ENCODE data around the gene C3.

Gene C3

GRCh38 chr19:6736169-6736916 is 15.9 kb upstream of the C3 start:
- no peak for TF ChIP-seq EZH2phosphoT487 (IDR thresholded peaks at IDR 0.05; ENCODE audit: low read depth)
- TF ChIP-seq, protein P1, sequence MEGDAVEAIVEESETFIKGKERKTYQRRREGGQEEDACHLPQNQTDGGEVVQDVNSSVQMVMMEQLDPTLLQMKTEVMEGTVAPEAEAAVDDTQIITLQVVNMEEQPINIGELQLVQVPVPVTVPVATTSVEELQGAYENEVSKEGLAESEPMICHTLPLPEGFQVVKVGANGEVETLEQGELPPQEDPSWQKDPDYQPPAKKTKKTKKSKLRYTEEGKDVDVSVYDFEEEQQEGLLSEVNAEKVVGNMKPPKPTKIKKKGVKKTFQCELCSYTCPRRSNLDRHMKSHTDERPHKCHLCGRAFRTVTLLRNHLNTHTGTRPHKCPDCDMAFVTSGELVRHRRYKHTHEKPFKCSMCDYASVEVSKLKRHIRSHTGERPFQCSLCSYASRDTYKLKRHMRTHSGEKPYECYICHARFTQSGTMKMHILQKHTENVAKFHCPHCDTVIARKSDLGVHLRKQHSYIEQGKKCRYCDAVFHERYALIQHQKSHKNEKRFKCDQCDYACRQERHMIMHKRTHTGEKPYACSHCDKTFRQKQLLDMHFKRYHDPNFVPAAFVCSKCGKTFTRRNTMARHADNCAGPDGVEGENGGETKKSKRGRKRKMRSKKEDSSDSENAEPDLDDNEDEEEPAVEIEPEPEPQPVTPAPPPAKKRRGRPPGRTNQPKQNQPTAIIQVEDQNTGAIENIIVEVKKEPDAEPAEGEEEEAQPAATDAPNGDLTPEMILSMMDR (IDR thresholded peaks at IDR 0.05; ENCODE audit: low read depth, low read length) = peak; percentile 80
- Histone ChIP-seq H3K9ac (ENCODE audit: low read length) (peak overlapping the region; percentile 92), H3K4me1 (ENCODE audit: low read length) (peaks cover 25% of the 10 kb centered on the region), H3K4me2 (ENCODE audit: low read length) (peak overlapping the region; percentile 79), H4K20me1 (ENCODE audit: insufficient read depth, low read length) (peaks cover 2% of the 10 kb centered on the region), H3K36me3 (replicated peaks; ENCODE audit: low read depth, low read length) (peaks cover 10% of the 10 kb centered on the region), H3K27ac (ENCODE audit: low read length) (peak overlapping the region; percentile 80), H3K4me3 (ENCODE audit: low read length) (peak overlapping the region; percentile 85), H3K79me2 (ENCODE audit: low read length) (peaks cover 34% of the 10 kb centered on the region), H2AFZ (ENCODE audit: low read depth, low read length) (peak overlapping the region; percentile 46), H3K9me3 (ENCODE audit: insufficient read depth, low read length) (no peaks in the 10 kb centered on the region), H3K27me3 (ENCODE audit: low read depth, low read length) (no peaks in the 10 kb centered on the region)

- H3K27ac ChIP-seq (ENCODE audit: low read length) = peak overlapping the region; percentile 80
- no peaks in the 10 kb centered on the region for H4K20me1 ChIP-seq (ENCODE audit: insufficient read depth, low read length)
- no peaks in the 10 kb centered on the region for H3K9me3 ChIP-seq (ENCODE audit: insufficient read depth, low read length)
- peak overlapping the region; percentile 92 for H3K9ac ChIP-seq (ENCODE audit: low read length)
- peaks cover 24% of the 10 kb centered on the region for H3K79me2 ChIP-seq (ENCODE audit: low read length)
- H3K4me3 ChIP-seq (ENCODE audit: low read length) = peak overlapping the region; percentile 85
- peaks cover 20% of the 10 kb centered on the region for H3K4me1 ChIP-seq (ENCODE audit: low read length)
- peak overlapping the region; percentile 79 for H3K4me2 ChIP-seq (ENCODE audit: low read length)
- TF ChIP-seq, protein P1 (IDR thresholded peaks at IDR 0.05; ENCODE audit: low read depth, low read length) = no peak
- no peak for TF ChIP-seq EZH2phosphoT487 (IDR thresholded peaks at IDR 0.05; ENCODE audit: low read depth)
- peaks cover 2% of the 10 kb centered on the region for H3K36me3 ChIP-seq (replicated peaks; ENCODE audit: low read depth, low read length)
- no peak overlapping the region for H2AFZ ChIP-seq (ENCODE audit: low read depth, low read length)
- H3K27me3 ChIP-seq (ENCODE audit: low read depth, low read length) = no peaks in the 10 kb centered on the region
Observed at GRCh38 chr19:6735181-6735911, 14.9 kb upstream of the C3 start.

GRCh38 chr19:6734096-6734696 is 13.7 kb upstream of the C3 start:
- Histone ChIP-seq H3K4me2 (ENCODE audit: low read length) (no peak overlapping the region), H3K27ac (ENCODE audit: low read length) (no peak overlapping the region), H3K36me3 (replicated peaks; ENCODE audit: low read depth, low read length) (peaks cover 5% of the 10 kb centered on the region), H3K79me2 (ENCODE audit: low read length) (peaks cover 16% of the 10 kb centered on the region), H2AFZ (ENCODE audit: low read depth, low read length) (no peak overlapping the region), H4K20me1 (ENCODE audit: insufficient read depth, low read length) (no peaks in the 10 kb centered on the region), H3K9me3 (ENCODE audit: insufficient read depth, low read length) (no peaks in the 10 kb centered on the region), H3K4me1 (ENCODE audit: low read length) (peaks cover 20% of the 10 kb centered on the region), H3K27me3 (ENCODE audit: low read depth, low read length) (no peaks in the 10 kb centered on the region), H3K4me3 (ENCODE audit: low read length) (no peak overlapping the region), H3K9ac (ENCODE audit: low read length) (no peak overlapping the region)
- TF ChIP-seq, protein P1 (IDR thresholded peaks at IDR 0.05; ENCODE audit: low read depth, low read length) = no peak
- no peak for TF ChIP-seq EZH2phosphoT487 (IDR thresholded peaks at IDR 0.05; ENCODE audit: low read depth)
